GM12864 (cell line): Measurements from ENCODE around the gene LAMC1.

Source experiments
- DNase-seq: peaks from one replicate; pipeline ENCODE4 v3.0.0-alpha.2; 2011; ENCODE audit warnings: low read depth
- H3K4me3 ChIP-seq: 2 replicates; pipeline ENCODE4 v1.5.1; 2011; ENCODE audit warnings: mild to moderate bottlenecking, low read depth, low read length, control low read depth
- TF ChIP-seq, protein P1 (sequence below): IDR thresholded peaks from 2 replicates; pipeline ENCODE4 v1.5.1; 2011; ENCODE audit warnings: low read depth, mild to moderate bottlenecking, moderate library complexity, low read length, control low read depth, inconsistent platforms; ENCODE audit errors: missing control alignments

LAMC1 gene

GRCh38 chr1:183191833-183192232 lies 168.6 kb downstream of the LAMC1 start:
- TF ChIP-seq, protein P1, sequence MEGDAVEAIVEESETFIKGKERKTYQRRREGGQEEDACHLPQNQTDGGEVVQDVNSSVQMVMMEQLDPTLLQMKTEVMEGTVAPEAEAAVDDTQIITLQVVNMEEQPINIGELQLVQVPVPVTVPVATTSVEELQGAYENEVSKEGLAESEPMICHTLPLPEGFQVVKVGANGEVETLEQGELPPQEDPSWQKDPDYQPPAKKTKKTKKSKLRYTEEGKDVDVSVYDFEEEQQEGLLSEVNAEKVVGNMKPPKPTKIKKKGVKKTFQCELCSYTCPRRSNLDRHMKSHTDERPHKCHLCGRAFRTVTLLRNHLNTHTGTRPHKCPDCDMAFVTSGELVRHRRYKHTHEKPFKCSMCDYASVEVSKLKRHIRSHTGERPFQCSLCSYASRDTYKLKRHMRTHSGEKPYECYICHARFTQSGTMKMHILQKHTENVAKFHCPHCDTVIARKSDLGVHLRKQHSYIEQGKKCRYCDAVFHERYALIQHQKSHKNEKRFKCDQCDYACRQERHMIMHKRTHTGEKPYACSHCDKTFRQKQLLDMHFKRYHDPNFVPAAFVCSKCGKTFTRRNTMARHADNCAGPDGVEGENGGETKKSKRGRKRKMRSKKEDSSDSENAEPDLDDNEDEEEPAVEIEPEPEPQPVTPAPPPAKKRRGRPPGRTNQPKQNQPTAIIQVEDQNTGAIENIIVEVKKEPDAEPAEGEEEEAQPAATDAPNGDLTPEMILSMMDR = no peak
- no peak for DNase-seq
- H3K4me3 ChIP-seq = no peak overlapping the region

- TF ChIP-seq, protein P1 = no peak
- no peak for DNase-seq
Measured at GRCh38 chr1:183193963-183194525, 170.8 kb downstream of the LAMC1 start.

GRCh38 chr1:183194527-183195141 lies 171.4 kb downstream of the LAMC1 start:
- H3K4me3 ChIP-seq = no peak overlapping the region
- peak; percentile 59 for DNase-seq
- TF ChIP-seq, protein P1 = no peak

More at GRCh38 chr1:183193963-183194525, 170.8 kb downstream of the LAMC1 start:
- H3K4me3 ChIP-seq = no peak overlapping the region

GRCh38 chr1:183195142-183195574 lies 171.9 kb downstream of the LAMC1 start:
- TF ChIP-seq, protein P1 = no peak
- DNase-seq = peak; percentile 8
- no peak overlapping the region for H3K4me3 ChIP-seq
